Measurements from ENCODE around the gene DNAJB1. TPM values are rescaled to one million over a fixed set of nuclear protein-coding genes. Genes with fewer than 3 reads are reported as not detected.
A peak's percentile ranks its signal among the peaks of the same experiment; 100 is the strongest.

DNAJB1 gene
- total and polyA plus RNA-seq, 2 experiments from 2014 or later, result 101 to 124 TPM

DNA sequence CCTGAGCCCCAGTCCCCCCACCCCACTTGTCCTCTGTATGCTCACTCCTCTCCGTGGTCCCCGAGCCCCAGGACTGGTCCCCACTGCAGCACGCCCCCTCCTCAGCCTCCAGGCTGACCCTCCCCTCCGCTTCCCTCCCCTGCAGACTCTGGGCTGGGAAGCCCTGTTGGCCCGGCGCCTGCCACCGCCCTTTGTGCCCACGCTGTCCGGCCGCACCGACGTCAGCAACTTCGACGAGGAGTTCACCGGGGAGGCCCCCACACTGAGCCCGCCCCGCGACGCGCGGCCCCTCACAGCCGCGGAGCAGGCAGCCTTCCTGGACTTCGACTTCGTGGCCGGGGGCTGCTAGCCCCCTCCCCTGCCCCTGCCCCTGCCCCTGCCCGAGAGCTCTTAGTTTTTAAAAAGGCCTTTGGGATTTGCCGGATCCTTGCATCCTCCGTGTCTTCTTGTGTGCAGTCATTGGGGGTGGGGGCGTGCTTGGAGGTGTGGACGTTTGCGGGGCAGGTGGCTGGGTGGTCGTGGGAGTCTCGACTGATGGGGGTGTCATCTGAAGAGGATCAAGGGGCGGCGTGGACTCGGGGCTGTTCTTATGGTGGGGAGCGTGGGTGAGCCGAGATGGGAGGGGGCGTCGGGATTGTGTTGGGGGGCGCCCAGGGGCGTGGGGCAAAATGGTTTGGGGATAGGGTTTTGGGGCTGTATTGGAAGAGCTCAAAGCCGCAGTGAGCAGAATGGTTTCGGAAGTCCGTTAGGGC, 46.6 kb downstream of the DNAJB1 start:
- Histone ChIP-seq H3K27ac (no peak overlapping the region), H3K4me1 (ENCODE audit: insufficient read depth) (peaks cover 9% of the 10 kb centered on the region), H3K9me2 (ENCODE audit: insufficient read depth) (no peaks in the 10 kb centered on the region), H3K36me3 (ENCODE audit: low read depth) (no peaks in the 10 kb centered on the region), H3K4me2 (ENCODE audit: unreplicated experiment) (no peak overlapping the region), H3K4me3 (no peak overlapping the region), H3K27me3 (replicated peaks; ENCODE audit: insufficient read depth) (no peaks in the 10 kb centered on the region), H3K9me3 (ENCODE audit: low read depth) (no peaks in the 10 kb centered on the region), H3K79me2 (ENCODE audit: insufficient read depth) (no peaks in the 10 kb centered on the region), H2AFZ (no peak overlapping the region), H3F3A (ENCODE audit: insufficient read depth) (no peaks in the 10 kb centered on the region), H4K20me1 (ENCODE audit: insufficient read depth) (no peaks in the 10 kb centered on the region), H3K9ac (no peak overlapping the region)
- no peak for TF ChIP-seq EZH2phosphoT487 (IDR thresholded peaks at IDR 0.05; ENCODE audit: insufficient read depth, low read depth)
- TF ChIP-seq EZH2 (IDR thresholded peaks at IDR 0.05; ENCODE audit: insufficient read depth, poor library complexity, severe bottlenecking), result no peak
- in situ Hi-C loops (cut with MboI), result no loop called here
- DNase-seq, result no peak
- 72 to 76% methylated on average over 21 to 46 of the region's 46 CpGs for WGBS, 2 experiments (ENCODE audit: low coverage in 1 of 2, low lambda C conversion rate in 2 of 2, missing lambda C conversion rate in 2 of 2)

DNA sequence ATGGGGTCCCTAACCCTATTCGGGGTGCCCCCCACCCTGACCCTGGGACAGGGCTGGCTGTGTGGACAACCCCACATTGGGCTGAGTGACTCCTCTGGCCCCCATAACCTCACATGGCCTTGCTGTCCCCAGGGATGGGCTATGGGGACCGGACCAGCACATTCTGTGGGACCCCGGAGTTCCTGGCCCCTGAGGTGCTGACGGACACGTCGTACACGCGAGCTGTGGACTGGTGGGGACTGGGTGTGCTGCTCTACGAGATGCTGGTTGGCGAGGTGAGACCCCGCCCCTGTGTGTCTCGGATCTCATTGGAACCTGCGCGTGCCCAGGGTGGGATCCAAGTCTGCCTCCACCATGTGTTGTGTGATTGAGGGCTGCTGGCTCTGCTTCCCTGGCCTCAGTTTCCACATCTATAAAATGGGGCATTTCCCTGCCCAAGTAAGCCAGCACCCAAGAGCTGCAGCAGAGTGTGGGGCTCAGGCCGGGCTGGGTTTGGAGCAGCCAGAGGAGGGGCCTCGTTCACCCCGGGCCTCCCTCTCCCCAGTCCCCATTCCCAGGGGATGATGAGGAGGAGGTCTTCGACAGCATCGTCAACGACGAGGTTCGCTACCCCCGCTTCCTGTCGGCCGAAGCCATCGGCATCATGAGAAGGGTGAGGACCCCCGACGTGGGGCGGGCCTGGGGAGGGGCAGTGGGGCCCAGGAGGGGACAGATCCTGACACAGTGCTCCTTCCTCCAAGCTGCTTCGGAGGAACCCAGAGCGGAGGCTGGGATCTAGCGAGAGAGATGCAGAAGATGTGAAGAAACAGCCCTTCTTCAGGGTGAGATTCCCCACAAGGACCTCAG, 47.9 kb downstream of the DNAJB1 start:
- H3K4me1 ChIP-seq (ENCODE audit: insufficient read depth), result peaks cover under 1% of the 10 kb centered on the region
- in situ Hi-C loops (cut with MboI), result no loop called here
- no peak overlapping the region for H2AFZ ChIP-seq
- H3F3A ChIP-seq (ENCODE audit: insufficient read depth), result no peaks in the 10 kb centered on the region
- H3K9me3 ChIP-seq (ENCODE audit: low read depth), result no peaks in the 10 kb centered on the region
- H3K36me3 ChIP-seq (ENCODE audit: low read depth), result 0 out of 2 replicates have a peak, but pooled peaks cover 6% of the 10 kb centered on the region
- 83 to 93% methylated on average over 25 to 32 of the region's 32 CpGs for WGBS, 2 experiments (ENCODE audit: low coverage in 1 of 2, low lambda C conversion rate in 2 of 2, missing lambda C conversion rate in 2 of 2)
- no peaks in the 10 kb centered on the region for H3K79me2 ChIP-seq (ENCODE audit: insufficient read depth)
- H3K4me2 ChIP-seq (ENCODE audit: unreplicated experiment), result no peak overlapping the region
- H4K20me1 ChIP-seq (ENCODE audit: insufficient read depth), result no peaks in the 10 kb centered on the region
- H3K9me2 ChIP-seq (ENCODE audit: insufficient read depth), result no peaks in the 10 kb centered on the region
- H3K27me3 ChIP-seq (replicated peaks; ENCODE audit: insufficient read depth), result no peaks in the 10 kb centered on the region
- no peak overlapping the region for H3K4me3 ChIP-seq
- H3K9ac ChIP-seq, result no peak overlapping the region
- DNase-seq, result no peak
- TF ChIP-seq EZH2 (IDR thresholded peaks at IDR 0.05; ENCODE audit: insufficient read depth, poor library complexity, severe bottlenecking) (no peak), EZH2phosphoT487 (IDR thresholded peaks at IDR 0.05; ENCODE audit: insufficient read depth, low read depth) (no peak)
- no peak overlapping the region for H3K27ac ChIP-seq

DNA sequence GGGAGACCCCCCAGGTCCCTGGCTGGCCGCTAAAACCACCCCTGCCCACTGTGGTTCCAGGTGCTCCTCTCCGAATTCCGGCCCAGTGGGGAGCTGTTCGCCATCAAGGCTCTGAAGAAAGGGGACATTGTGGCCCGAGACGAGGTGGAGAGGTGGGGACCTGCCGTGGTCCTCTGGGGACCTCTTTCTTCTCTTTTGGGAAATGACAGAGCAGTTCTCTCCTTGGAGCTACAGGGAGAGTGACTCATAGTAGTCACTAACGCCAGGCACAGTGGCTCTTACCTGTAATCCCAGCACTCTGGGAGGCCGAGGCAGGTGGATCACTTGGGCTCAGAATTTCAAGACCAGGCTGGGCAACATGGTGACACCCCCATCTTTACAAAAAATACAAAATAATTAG, 50.4 kb downstream of the DNAJB1 start:
- H3K9me3 ChIP-seq (ENCODE audit: low read depth), result no peaks in the 10 kb centered on the region
- no peaks in the 10 kb centered on the region for H3K27me3 ChIP-seq (replicated peaks; ENCODE audit: insufficient read depth)
- TF ChIP-seq EZH2 (IDR thresholded peaks at IDR 0.05; ENCODE audit: insufficient read depth, poor library complexity, severe bottlenecking) (no peak), EZH2phosphoT487 (IDR thresholded peaks at IDR 0.05; ENCODE audit: insufficient read depth, low read depth) (no peak)
- H3K4me3 ChIP-seq, result no peak overlapping the region
- H3F3A ChIP-seq (ENCODE audit: insufficient read depth), result no peaks in the 10 kb centered on the region
- DNase-seq, result no peak
- no peak overlapping the region for H3K9ac ChIP-seq
- no peaks in the 10 kb centered on the region for H3K79me2 ChIP-seq (ENCODE audit: insufficient read depth)
- no peak overlapping the region for H3K27ac ChIP-seq
- no peak overlapping the region for H2AFZ ChIP-seq
- no peak overlapping the region for H3K4me2 ChIP-seq (ENCODE audit: unreplicated experiment)
- in situ Hi-C loops (cut with MboI), result no loop called here
- no peaks in the 10 kb centered on the region for H4K20me1 ChIP-seq (ENCODE audit: insufficient read depth)
- peaks cover 10% of the 10 kb centered on the region for H3K36me3 ChIP-seq (ENCODE audit: low read depth)
- WGBS, 2 experiments (ENCODE audit: low coverage in 1 of 2, low lambda C conversion rate in 2 of 2, missing lambda C conversion rate in 2 of 2), result 84% methylated on average over 9 of the region's 9 CpGs
- no peaks in the 10 kb centered on the region for H3K4me1 ChIP-seq (ENCODE audit: insufficient read depth)
- no peaks in the 10 kb centered on the region for H3K9me2 ChIP-seq (ENCODE audit: insufficient read depth)

DNA sequence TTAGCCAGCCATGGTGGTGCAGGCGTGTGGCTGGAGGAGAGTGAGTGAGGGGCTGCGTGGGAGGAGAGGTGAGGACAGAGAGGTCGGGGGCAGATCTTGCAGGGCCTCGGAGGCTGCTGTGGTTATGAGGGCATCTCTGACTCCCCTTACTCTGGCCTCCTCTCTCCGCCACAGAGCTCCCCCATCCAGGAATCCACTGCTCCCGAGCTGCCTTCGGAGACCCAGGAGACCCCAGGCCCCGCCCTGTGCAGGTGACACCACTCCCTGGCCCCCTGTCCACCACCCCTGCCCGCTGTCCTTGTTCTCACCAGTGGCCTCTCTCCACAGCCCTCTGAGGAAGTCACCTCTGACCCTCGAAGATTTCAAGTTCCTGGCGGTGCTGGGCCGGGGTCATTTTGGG, 50.8 kb downstream of the DNAJB1 start:
- Histone ChIP-seq H3K9ac (no peak overlapping the region), H3K4me1 (ENCODE audit: insufficient read depth) (no peaks in the 10 kb centered on the region), H3F3A (ENCODE audit: insufficient read depth) (no peaks in the 10 kb centered on the region), H3K36me3 (ENCODE audit: low read depth) (peaks cover 10% of the 10 kb centered on the region), H3K27ac (no peak overlapping the region), H3K27me3 (replicated peaks; ENCODE audit: insufficient read depth) (no peaks in the 10 kb centered on the region), H3K4me3 (no peak overlapping the region), H4K20me1 (ENCODE audit: insufficient read depth) (no peaks in the 10 kb centered on the region), H3K4me2 (ENCODE audit: unreplicated experiment) (no peak overlapping the region), H3K79me2 (ENCODE audit: insufficient read depth) (no peaks in the 10 kb centered on the region), H3K9me3 (ENCODE audit: low read depth) (no peaks in the 10 kb centered on the region), H2AFZ (no peak overlapping the region), H3K9me2 (ENCODE audit: insufficient read depth) (no peaks in the 10 kb centered on the region)
- TF ChIP-seq EZH2phosphoT487 (IDR thresholded peaks at IDR 0.05; ENCODE audit: insufficient read depth, low read depth), result no peak
- no peak for DNase-seq
- 81 to 87% methylated on average over 12 of the region's 12 CpGs for WGBS, 2 experiments (ENCODE audit: low coverage in 1 of 2, low lambda C conversion rate in 2 of 2, missing lambda C conversion rate in 2 of 2)
- in situ Hi-C loops (cut with MboI), result no loop called here

MicroRNAs within 50 kb of the gene (microRNA counts, 767-probe panel; counts per million panel counts)
- microRNA hsa-miR-639, result 447 counts per million, percentile 86 among the panel's probes with 10 or more counts

Small RNA genes lying within 50 kb of the gene (microRNA-seq; reads per million reads assigned to microRNA genes)
- not detected for gene MIR639 (ENCODE audit: borderline number of aligned reads)

Small RNA genes lying within 50 kb of the gene (small RNA-seq; reads per million reads assigned to genes)
- not detected for gene SNRPGP15 (ENCODE audit: low read depth, low replicate concordance)

Other genes starting within 250 kb of the DNAJB1 start
- 28.5 and 56.6 TPM in 2 replicates for gene ADGRE5, start 137.0 kb downstream of the DNAJB1 start, total RNA-seq (2014; rRNA removed; shearing (Covaris generic))
- 56.6 and 58.4 TPM in 2 replicates for gene ADGRE5, start 137.0 kb downstream of the DNAJB1 start, polyA plus RNA-seq (2016; fragmentation: Nextera tagmentation; extraction: Ambion mirVana)
- gene DDX39A, start 99.1 kb downstream of the DNAJB1 start, total RNA-seq (2014; rRNA removed; shearing (Covaris generic)), result 47.2 and 55.9 TPM in 2 replicates
- gene DDX39A, start 99.1 kb downstream of the DNAJB1 start, polyA plus RNA-seq (2016; fragmentation: Nextera tagmentation; extraction: Ambion mirVana), result 57.7 and 58.7 TPM in 2 replicates
- 128 and 139 TPM in 2 replicates for gene PKN1, start 85.1 kb downstream of the DNAJB1 start, total RNA-seq (2014; rRNA removed; shearing (Covaris generic))
- gene PKN1, start 85.1 kb downstream of the DNAJB1 start, polyA plus RNA-seq (2016; fragmentation: Nextera tagmentation; extraction: Ambion mirVana), result 47.2 and 56.4 TPM in 2 replicates
- gene PTGER1, start 43.0 kb downstream of the DNAJB1 start, total RNA-seq (2014; rRNA removed; shearing (Covaris generic)), result 0.22 and 2.5 TPM in 2 replicates
- 0.79 and 0.80 TPM in 2 replicates for gene PTGER1, start 43.0 kb downstream of the DNAJB1 start, polyA plus RNA-seq (2016; fragmentation: Nextera tagmentation; extraction: Ambion mirVana)
- 143 and 173 TPM in 2 replicates for gene GIPC1, start 22.3 kb downstream of the DNAJB1 start, total RNA-seq (2014; rRNA removed; shearing (Covaris generic))
- gene GIPC1, start 22.3 kb downstream of the DNAJB1 start, polyA plus RNA-seq (2016; fragmentation: Nextera tagmentation; extraction: Ambion mirVana), result 106 and 112 TPM in 2 replicates
- gene TECR, start 11.2 kb upstream of the DNAJB1 start, total RNA-seq (2014; rRNA removed; shearing (Covaris generic)), result 38.8 and 40.1 TPM in 2 replicates
- gene TECR, start 11.2 kb upstream of the DNAJB1 start, polyA plus RNA-seq (2016; fragmentation: Nextera tagmentation; extraction: Ambion mirVana), result 129 and 132 TPM in 2 replicates
- 186 and 244 TPM in 2 replicates for gene NDUFB7, start 53.7 kb upstream of the DNAJB1 start, total RNA-seq (2014; rRNA removed; shearing (Covaris generic))
- gene NDUFB7, start 53.7 kb upstream of the DNAJB1 start, polyA plus RNA-seq (2016; fragmentation: Nextera tagmentation; extraction: Ambion mirVana), result 316 and 336 TPM in 2 replicates
- gene CLEC17A, start 64.7 kb upstream of the DNAJB1 start, total RNA-seq (2014; rRNA removed; shearing (Covaris generic)), result not detected in 2 replicates
- gene CLEC17A, start 64.7 kb upstream of the DNAJB1 start, polyA plus RNA-seq (2016; fragmentation: Nextera tagmentation; extraction: Ambion mirVana), result not detected in 2 replicates
- not detected in 2 replicates for gene ADGRE3, start 156.4 kb upstream of the DNAJB1 start, total RNA-seq (2014; rRNA removed; shearing (Covaris generic))
- not detected in 2 replicates for gene ADGRE3, start 156.4 kb upstream of the DNAJB1 start, polyA plus RNA-seq (2016; fragmentation: Nextera tagmentation; extraction: Ambion mirVana)
- 20.4 and 26.3 TPM in 2 replicates for gene ZNF333, start 171.7 kb upstream of the DNAJB1 start, total RNA-seq (2014; rRNA removed; shearing (Covaris generic))
- 10.2 and 10.4 TPM in 2 replicates for gene ZNF333, start 171.7 kb upstream of the DNAJB1 start, polyA plus RNA-seq (2016; fragmentation: Nextera tagmentation; extraction: Ambion mirVana)

All from GM23248 (cell line).